Stimulated activated CD4-positive, alpha-beta T cell treated with anti-CD3 and anti-CD28 coated beads, Interleukin-4, amount 100 ng/mL, for 1 hour (primary cell): ENCODE measurements around the gene ACACB.

ENCODE experiments used
- DNase-seq: peaks from one replicate; pipeline ENCODE4 v3.0.0-alpha.2; 2020

The ACACB gene

DNA sequence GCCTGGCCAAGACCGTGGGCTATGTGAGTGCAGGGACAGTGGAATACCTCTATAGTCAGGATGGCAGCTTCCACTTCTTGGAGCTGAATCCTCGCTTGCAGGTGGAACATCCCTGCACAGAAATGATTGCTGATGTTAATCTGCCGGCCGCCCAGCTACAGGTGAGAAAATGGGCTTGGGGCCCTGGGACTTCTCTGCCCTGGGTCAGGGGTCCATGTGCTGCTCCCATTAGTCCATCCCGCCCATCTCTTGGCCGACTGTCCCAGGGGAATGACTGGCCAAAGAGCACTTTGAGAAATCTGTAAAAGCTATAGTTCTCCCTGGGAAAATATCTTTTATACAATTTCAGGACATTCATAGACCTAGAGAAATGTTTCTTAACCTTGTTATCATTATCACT is 63.5 kb downstream of the ACACB start:
- DNase-seq, result no peak

DNA sequence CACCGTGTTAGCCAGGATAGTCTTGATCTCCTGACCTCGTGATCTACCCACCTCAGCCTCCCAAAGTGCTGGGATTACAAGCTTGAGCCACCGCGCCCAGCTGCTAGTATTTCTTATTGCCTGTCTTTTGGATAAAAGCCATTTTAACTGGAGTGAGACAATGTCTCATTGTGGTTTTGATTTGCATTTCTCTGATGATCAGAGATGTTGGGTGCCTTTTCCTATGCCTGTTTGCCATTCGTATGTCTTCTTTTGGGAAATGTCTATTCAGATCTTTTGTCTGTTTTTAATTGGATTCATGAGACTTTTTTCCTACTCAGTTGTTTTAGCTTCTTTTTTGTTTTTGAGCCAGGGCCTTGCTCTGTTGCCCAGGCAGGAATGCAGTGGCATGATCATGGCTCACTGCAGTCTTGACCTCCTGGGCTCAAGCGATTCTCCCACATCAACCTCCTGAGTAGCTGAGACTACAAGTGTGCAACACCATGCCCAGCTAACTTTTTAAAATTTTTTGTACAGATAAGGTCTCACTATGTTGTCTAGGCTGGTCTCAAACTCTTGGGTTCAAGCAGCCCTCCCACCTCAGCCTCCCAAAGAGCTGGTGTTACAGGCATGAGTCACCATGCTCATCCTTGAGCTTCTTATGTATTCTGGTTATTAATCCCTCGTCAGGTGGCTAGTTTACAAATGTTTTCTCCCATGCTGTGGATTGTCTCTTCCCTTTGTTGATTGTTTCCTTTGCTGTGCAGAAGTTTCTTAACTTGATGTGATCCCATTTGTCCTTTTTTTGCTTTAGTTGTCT is 65.9 kb downstream of the ACACB start:
- DNase-seq, result no peak

DNA sequence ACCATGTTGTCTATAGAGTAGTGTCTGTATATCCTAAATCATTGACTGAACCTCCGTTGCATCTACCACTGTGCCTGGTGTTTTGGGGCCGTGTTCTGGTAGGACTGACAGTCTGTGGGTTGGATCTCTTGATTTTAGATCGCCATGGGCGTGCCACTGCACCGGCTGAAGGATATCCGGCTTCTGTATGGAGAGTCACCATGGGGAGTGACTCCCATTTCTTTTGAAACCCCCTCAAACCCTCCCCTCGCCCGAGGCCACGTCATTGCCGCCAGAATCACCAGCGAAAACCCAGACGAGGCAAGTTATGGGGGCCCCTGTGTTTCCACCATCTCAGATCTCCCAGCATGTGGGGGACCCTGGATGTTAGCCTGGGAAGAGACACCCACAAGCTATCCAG is 69.1 kb downstream of the ACACB start:
- no peak for DNase-seq

DNA sequence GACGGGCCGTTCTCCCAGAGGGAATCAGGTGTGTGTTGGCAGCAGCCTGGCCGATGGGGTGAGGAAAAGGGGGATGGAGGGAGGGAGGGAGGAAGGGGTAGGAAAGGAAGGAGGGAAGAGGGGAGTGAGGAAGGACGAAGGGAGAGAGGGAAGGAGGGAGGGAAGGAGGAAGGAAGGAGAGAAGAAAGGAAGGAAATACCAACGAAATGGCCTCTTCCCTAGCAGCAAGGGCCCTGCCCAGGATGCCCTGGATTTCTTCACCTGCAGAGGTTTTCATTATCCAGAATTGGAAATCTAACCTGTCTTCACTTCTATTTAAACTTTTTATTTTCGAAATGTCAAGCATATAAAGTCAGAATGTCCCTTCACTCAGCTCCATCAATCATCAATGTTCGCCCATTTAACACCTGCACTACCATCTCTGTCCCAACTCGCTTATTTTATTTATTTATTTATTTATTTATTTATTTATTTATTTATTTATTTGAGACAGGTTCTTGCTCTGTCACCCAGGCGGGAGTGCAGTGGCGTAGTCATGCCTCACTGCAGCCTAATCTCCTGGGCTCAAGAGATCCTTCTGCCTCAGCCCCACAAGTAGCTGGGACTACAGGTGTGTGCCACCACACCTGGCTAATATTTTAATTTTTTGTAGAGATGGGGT is 70.7 kb downstream of the ACACB start:
- no peak for DNase-seq

DNA sequence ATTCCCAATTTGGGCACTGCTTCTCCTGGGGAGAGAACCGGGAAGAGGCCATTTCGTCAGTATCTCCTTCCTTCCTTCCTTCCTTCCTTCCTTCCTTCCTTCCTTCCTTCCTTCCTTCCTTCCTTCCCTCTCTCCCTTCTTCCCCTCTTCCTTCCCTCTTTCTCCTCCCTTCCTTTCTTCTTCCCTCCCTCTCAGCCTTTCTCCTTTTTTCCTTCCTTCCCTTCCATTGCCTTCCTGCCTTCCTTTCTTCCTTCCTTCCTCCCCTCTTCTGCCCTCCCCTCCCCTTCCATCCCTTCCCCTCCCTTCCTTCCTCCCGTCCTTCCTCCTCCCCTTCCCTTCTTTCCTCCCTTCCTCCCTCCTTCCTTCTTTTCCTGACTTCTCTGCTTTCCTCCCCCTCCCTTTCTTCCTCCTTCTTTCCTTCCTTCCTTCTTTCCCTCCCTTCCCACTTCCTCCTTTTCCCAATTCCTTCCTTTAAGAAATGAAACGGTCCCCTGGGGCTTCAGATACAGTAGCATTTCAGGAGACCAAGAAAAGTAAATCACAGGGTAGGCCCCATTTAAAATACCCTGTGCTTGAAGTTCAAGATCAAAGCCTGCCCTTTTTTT is 71.8 kb downstream of the ACACB start:
- DNase-seq, result no peak

DNA sequence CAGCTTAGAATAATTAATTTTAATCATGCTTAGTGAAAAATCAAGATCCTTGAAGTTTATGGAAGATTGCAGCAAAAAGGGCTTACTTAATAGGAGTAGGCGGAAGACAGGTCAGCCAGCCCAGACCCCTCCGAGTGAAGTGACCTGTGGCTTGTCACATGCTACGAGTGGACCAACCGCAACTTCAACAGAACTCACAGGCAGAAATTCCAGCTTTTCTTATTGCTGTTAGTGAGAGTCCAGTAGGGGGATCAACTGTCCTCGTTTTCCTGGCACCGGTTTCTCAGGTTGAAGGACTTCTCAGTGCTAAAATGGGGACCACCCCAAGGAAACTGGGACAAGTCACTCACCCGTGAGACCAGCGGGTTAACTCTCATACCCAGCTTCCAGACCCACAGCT is 72.9 kb downstream of the ACACB start:
- no peak for DNase-seq

DNA sequence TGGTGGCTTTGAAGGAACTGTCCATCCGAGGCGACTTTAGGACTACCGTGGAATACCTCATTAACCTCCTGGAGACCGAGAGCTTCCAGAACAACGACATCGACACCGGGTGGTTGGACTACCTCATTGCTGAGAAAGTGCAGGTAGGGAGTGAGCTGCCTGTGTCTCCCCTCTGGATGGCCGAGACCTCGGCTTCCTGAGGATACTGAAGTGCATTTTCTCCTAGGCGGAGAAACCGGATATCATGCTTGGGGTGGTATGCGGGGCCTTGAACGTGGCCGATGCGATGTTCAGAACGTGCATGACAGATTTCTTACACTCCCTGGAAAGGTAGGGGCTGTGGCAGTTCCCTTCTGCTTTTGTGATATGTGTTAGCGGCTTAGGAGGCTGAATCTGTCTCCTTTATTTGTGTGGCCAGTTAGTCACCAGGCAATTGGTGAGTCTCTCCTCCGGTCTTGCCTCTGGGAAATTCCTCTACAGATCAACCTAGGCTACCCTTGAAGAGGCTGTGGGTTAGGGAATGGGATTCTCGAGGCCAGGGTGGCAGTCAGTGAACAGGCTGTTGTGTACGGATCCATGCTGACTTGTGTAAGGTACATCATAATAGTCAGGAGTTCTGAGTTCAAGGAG is 75.3 kb downstream of the ACACB start:
- DNase-seq, result no peak

DNA sequence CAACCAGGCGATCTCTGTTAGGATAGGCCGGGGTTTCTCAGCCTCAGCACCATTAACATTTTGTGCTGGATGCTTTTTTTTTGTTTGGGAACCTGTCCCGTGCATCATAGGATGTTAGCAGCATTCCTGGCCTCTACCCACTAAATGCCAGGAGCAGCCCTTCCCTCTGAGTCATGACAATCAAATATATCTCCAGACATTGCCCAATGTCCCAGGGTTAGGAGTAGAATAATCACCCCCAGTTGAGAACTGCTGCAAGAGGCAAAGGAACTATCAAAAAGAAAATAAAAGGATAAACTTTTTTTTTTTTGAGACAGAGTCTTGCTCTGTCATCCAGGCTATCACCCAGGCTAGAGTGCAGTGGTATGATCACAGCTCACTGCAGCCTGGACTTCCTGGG is 76.0 kb downstream of the ACACB start:
- no peak for DNase-seq

DNA sequence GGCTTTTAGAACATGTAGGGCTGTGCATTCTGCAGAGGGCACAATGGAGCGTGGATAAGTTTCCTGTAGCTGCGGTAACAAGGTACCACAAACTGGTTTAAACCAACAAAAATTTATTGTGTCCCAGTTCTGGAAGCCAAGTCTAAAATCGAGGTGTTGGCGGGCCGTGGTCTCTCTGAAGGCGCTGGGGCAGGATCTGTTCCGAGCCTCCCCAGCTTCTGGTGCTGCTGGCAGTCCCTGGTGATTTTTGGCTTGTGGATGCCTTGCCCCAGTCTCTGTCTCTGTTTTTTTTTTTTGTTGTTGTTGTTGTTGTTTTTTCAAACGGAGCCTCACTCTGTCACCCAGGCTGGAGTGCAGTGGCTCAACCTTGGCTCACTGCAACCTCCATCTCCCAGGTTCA is 77.5 kb downstream of the ACACB start:
- no peak for DNase-seq

DNA sequence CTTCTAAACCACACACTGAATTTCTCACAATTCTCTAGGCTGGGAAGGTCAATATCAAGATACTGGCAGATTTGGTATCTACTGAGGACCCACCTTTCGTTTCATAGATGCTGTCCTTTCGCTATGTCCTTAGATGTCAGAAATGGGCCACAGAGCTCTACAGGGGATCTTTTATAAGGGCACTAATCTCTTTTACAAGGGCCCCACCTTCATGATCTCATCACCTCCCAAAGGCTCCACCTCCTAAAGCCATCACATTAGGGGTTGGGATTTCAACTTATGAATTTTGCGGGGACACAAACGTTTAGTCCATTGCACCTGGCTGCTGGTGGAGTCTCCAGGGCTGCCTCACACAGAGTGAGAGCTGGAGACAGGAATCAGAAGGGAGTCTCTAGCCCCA is 79.9 kb downstream of the ACACB start:
- DNase-seq, result no peak

DNA sequence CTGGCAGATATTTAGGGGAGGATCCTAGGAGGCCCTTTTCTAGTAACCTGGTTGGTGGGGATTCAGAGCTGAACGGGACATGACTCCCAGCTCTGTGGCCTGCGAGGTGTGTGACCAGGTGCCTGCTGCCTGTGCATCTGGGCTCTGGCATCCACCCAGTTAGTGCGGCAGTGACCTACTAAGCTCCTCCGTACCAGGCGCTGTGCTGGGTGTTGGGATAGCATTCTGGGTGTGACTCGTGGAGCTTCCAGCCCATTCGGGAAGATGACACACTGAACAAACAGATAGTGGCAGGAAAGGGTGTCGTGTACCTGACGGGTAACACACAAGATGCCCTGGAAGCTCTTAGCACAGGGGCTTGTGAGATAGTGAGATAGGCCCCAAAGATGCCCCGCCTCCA is 80.9 kb downstream of the ACACB start:
- no peak for DNase-seq

DNA sequence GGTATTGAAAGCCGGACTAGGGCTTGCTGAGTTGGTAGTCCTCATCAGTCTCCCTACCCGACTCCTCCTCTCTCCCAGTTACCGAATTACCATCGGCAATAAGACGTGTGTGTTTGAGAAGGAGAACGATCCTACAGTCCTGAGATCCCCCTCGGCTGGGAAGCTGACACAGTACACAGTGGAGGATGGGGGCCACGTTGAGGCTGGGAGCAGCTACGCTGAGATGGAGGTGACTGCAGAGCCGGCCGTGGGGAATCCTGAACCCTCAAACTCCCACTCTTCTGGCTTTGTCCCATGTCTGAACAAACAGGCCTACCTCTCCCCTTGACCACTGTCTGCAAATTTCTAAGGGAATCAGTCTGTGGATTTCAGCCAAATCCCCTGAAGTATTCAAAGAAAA is 82.9 kb downstream of the ACACB start:
- DNase-seq, result no peak

DNA sequence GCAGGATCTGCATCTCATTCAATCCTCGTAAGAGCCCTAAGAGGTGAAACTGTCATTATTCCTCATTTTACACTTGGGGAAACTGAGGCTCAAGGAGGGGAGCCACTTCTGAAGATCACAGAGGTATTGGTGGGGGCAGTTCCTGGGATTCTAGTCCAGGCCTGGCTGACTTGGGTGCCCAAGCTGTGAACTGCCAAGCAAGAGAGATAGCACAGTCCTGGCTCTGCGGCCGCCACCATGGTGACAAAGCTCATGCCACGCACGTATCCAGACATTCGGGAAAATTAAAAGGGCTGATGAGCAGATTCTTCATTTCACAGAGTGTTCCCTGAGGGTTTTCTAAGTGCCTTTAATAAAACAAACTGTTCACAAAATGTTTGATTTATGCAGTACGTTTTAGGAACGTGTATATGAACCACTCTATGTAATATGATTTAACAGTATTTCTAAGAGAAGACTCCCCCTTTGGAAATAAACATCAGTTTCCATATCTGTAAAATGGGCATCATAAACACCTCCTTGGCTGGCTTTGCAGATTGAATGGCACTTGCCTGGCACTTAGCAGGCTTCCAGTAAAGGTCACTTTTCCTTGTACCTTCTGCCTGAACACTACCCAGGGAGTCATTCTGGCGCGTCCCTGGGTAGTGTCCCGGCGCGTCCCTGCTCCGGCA is 84.6 kb downstream of the ACACB start:
- no peak for DNase-seq

DNA sequence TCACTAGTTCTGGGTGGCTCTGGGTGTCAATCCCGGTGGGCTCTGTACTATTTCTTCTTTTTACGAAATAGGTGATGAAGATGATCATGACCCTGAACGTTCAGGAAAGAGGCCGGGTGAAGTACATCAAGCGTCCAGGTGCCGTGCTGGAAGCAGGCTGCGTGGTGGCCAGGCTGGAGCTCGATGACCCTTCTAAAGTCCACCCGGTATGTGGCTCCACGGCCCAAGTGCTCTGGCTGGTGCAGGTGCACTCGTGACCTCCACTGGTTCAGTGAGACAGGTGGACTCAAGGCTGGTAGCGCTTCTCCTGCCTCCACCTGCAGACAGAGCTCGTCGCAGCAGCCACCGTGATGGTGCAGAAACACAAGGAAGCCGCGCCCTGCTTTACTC is 85.1 kb downstream of the ACACB start:
- DNase-seq, result no peak

DNA sequence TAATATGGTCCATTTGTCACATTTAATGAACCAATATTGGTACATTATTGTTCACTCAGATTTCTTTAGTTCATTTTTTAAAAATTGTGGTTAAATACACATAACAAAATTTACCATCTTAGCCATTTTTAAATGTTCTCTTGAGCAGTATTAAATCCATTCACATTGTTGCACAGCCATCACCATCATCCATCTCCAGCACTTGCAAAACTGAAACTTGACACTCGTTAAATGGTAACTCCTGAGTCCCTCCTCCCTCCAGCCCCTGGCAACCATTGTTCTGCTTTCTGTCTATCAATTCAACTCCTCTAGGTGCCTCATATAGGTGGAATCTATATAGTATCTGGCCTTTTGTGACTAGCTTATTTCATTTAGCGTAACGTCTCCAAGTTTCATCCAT is 86.4 kb downstream of the ACACB start:
- no peak for DNase-seq

DNA sequence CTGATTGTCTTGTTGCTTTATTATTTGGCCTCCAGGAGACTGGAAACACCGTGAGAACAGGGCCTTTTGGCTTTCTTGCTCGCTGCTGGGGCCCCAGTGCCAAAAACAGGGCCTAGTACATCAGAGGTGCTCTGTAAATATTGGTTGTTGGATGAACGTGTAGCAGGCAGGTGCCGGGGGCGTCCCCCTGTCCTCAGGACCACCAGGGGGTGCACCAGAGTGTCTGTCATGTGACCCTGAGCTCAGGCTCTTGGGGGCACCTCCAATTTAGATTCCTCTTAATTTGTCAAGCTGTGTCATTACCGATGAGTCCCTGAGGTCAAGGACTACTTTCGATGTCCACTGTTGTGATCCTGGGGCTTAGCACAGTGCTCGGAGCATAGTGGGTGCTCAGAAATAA is 87.1 kb downstream of the ACACB start:
- DNase-seq, result no peak

DNA sequence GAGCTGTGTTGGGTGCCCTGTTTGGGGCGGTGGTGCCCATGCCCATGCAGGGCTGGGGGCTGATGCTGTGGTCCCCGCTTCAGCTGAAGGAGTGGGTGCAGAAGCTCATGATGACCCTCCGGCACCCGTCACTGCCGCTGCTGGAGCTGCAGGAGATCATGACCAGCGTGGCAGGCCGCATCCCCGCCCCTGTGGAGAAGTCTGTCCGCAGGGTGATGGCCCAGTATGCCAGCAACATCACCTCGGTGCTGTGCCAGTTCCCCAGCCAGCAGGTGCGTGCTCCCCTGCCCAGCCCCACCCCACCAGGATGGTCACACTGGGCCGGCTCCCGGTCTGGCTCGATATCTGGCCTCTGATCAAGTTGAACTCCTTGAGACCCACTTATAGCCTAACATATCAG is 92.7 kb downstream of the ACACB start:
- no peak for DNase-seq

DNA sequence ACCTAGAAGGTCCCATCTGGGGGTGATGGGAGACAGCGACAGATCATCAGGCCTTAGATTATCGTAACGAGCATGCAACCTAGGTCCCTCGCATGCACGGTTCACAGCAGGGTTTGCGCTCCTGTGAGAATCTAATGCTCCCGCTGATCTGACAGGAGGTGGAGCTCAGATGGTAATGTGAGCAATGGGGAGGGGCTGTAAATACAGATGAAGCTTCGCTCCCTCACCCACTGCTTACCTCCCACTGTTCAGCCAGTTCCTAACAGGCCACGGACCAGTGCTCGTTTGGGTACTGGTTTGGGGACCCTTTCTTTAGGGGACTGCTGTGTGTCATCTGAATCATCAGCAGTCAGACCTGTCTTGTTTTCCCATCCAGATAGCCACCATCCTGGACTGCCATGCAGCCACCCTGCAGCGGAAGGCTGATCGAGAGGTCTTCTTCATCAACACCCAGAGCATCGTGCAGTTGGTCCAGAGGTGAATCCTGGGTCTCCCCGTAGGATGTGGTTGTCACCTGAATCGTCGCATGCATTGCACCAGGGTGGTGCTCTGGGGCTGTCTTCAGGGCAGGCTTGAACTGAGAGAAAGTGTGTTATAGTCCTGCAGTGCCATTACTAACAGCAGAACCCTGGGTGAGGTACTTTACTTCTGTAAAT is 96.2 kb downstream of the ACACB start:
- no peak for DNase-seq

DNA sequence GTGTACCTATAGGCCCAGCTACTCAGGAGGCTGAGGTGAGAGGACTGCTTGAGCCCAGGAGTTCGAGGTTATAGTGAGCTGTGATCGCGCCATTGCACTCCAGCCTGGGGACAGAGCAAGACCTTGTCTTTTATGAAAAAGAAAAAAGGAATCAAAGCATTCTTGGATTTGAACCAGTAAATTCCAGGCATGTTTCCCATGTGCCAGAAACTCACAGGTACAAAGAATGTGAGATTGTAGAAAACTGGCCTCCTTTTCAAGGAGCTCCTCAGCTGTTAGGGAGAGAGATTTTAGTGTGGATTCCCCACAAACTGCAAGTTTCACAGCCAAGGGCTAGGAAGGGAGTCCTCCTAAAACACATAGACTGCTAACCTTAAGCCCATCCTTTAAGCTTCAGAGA is 97.7 kb downstream of the ACACB start:
- DNase-seq, result no peak

DNA sequence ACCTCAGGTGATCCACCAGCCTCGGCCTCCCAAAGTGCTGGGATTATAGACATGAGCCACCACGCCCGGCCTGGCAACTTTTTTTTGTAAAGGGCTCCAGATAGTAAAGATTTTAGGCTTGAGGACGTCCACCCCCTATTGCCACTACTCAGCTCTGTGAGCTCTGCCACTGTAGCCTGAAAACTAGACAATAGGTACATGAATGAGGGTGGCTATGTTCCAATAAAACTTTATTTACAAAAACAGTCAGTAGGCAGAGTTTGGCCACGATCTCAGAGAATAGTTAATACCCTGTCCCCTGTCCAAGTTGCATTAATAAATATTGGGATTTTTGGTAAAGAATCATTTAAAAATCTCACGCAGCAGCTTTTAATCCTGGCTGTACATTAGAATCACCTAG is 102.6 kb downstream of the ACACB start:
- DNase-seq, result no peak

DNA sequence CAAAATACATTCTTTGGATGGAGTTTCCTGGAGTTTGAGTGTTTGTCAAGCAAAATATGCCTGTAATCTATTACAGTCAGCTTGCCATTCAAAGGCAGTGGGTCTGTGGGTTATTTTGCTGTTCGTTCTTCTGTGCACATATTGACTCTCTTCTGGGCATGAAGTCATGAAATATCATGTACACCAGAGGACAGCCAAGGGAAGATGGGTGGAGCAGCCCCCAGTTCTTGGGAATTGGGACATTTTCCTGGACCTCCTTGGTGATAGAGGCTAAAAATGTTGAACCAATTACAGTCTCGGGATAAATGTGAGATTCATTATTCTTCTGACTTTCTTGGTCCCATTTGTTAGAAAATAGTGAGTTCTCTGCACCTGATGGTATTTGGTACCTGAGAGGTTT is 103.6 kb downstream of the ACACB start:
- DNase-seq, result no peak

DNA sequence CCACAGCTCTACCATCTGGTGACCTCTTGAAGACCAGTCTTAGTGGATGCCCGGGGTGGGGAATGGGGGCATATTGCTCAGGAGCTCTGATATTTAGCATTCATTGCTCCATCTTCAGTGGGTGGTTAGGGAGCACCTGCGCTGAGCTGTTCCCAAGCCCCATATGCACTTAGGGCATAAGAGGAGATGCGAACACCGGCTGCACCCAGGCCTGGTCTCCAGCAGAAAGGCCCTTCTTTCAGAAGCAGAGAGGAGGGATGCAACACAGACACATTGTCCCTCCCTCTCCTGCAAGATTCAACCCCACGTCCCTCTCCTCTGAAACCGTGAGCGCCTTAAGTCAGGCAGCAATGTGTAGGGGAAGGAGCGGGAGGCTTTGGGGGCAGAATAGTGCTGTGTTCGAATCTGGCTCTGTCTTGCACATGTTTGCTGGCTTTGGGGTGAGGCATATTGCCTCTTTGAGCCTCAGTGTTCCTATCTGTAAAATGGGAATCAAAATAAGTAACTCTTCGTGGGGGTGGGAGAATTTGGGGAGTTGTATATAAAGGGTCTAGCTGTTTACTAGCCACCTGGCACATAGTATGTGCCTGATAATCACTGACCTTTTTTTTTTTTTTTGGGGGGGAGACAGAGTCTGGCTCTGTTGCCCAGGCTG is 105.0 kb downstream of the ACACB start:
- no peak for DNase-seq
